DMS53 treated with DMSO at 0.1 percent for 48 hours (cell line): ENCODE data around the gene NACAD.
A peak's percentile ranks its signal among the peaks of the same experiment; 100 is the strongest.

ENCODE experiments used
- DNase-seq: peaks from one replicate; lab custom pipeline; 2025; ENCODE audit not compliant: unreplicated experiment; lab: John Stamatoyannopoulos, UW

The NACAD gene, protein sequence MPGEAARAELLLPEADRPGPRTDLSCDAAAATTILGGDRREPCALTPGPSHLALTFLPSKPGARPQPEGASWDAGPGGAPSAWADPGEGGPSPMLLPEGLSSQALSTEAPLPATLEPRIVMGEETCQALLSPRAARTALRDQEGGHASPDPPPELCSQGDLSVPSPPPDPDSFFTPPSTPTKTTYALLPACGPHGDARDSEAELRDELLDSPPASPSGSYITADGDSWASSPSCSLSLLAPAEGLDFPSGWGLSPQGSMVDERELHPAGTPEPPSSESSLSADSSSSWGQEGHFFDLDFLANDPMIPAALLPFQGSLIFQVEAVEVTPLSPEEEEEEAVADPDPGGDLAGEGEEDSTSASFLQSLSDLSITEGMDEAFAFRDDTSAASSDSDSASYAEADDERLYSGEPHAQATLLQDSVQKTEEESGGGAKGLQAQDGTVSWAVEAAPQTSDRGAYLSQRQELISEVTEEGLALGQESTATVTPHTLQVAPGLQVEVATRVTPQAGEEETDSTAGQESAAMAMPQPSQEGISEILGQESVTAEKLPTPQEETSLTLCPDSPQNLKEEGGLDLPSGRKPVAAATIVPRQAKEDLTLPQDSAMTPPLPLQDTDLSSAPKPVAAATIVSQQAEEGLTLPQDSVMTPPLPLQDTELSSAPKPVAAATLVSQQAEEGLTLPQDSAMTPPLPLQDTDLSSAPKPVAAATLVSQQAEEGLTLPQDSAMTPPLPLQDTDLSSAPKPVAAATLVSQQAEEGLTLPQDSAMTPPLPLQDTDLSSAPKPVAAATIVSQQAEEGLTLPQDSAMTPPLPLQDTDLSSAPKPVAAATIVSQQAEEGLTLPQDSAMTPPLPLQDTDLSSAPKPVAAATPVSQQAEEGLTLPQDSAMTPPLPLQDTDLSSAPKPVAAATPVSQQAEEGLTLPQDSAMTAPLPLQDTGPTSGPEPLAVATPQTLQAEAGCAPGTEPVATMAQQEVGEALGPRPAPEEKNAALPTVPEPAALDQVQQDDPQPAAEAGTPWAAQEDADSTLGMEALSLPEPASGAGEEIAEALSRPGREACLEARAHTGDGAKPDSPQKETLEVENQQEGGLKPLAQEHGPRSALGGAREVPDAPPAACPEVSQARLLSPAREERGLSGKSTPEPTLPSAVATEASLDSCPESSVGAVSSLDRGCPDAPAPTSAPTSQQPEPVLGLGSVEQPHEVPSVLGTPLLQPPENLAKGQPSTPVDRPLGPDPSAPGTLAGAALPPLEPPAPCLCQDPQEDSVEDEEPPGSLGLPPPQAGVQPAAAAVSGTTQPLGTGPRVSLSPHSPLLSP (N-terminal part only)

DNA sequence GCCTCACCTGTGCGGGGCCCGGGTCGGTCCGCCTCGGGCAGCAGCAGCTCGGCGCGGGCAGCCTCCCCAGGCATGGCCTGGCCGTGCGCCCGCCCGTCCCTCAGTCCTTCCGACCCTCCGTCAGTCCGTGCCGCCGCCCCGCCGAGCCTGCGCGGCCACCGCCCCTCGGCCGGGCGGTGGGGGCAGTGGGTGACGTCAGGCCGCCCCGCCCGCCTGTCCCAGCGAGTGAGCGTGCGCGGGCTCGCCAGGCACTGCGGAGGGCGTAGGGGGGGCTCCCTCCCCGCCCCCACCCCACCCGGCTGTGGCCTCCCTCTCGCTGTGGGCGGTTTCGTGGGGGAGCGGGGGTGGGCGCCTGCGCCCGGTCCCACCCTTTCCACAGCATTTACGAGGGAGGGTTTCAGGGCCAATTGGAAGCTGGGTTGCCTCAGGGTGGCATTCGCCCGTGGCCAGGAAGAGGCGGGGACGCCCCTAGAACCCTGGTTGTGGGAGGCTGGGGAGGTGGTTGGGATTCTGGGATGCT, at the start of gene NACAD:
Gene NACAD, minus strand, starts transcription at position 149 of the 520 bp plus-strand sequence. Its CDS starts 75 bp downstream, at position 74.
- DNase-seq, result no peak

DNA sequence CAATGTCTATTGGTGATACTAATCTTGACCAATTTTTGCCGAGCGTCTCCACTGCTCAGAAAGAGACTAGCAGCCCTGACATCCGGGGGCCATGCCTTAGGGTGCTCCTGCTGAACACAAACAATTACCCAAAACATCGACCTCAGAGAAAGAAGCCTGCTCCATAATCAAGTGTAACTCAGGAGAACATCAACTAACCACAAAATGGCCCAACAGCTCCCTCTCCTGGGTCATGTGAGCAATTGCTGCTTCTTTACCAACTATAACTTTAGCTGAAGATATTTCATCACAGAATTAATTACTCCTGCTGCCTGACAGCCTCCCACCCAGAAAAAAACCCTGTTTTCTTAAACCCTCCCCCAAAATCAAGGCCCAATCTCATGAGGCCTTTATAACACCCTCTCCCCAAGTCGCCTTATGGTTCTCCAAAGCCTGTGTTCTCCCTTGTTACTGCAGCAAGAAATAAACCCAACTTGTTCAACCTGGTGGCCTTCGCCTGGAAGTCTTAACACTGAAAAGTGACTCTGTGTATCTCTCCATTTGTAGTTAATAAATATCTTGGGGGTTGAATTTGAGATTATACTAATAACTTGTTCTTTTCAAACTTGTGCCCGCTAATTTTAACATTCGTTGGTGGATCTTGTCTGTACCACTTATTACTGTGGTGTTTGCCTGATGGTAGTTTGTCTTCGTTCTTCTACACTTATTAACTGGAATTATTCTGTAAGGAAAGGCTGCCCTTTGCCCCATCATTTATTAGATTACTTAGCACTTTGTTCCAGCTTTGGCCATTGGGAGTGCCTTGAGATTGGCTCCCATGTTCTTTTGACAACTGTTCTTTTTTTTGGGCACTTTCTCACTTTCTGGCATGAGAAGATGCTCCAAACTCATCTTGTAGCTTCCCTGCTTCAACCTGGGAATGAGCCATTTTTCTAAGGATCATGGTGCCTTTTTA, 47.6 kb upstream of the NACAD start:
- DNase-seq, result peak; percentile 61

DNA sequence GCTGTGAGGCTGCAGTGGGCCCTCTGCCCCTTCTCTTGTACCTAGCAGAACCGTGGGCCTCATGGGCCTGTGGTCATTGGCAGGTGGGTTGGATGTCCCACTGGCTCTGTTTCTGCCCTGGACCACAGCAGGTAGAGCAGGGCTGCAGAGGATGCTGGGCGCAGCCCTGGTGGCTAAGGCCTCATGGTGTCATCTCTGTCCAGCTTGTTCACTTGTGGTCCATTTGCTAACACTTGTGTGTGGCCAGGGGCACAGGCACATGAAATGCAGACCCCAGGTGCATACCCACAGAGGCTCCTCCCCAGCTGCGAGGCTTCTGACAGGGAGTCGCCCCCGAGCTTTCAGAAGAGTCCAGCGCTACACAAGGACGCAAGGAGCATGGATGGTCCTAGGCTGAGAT, 45.1 kb upstream of the NACAD start:
- DNase-seq, result no peak

DNA sequence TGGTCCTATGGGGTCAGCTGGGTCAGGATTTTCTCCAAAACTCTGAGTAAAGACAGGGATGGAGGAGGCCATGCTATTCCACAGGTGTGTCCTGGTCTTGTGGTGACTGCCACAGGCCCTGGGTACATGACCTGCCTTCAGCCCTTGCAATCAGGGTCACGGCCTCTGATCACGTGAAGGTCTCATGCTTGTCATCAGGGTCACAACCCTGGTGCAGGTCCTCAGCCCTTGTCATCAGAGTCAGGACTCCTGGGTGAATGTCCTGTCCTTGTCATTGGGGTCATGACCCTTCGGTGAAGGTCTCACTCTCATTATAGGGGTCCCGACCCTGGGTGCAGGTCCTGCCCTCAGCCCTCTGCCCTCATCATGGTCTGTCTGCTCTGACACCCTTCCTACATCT, 44.6 kb upstream of the NACAD start:
- DNase-seq, result no peak

DNA sequence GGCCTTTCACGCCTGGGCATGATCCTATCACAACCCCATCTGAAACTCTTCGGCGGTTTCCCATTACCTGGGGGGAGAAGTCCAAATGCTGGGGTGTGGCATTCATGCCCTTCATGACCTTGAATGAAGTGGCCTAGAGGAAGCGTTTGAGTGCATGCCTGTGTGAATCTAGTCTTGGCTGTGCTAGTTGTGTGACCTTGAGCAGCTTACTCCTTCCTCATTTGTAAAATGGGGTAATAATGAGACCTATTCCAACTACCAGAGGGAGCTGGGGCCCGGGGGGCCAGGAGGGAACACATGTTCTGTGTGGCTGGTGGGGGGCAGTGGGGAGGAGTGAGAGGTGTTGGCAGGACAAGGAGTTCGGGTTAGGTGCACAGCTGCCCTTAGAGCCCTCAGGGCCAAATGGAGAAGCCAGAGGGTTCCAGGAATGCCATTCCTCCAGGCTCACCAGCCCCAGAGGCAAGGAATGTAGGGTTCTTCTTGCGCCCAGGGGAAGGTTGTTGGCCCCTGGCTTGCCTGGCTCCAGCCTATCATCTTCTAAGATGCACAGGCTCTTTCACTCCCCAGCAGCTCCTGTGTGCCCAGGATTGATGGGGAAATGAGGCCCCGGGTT, 44.0 kb upstream of the NACAD start:
- DNase-seq, result no peak

DNA sequence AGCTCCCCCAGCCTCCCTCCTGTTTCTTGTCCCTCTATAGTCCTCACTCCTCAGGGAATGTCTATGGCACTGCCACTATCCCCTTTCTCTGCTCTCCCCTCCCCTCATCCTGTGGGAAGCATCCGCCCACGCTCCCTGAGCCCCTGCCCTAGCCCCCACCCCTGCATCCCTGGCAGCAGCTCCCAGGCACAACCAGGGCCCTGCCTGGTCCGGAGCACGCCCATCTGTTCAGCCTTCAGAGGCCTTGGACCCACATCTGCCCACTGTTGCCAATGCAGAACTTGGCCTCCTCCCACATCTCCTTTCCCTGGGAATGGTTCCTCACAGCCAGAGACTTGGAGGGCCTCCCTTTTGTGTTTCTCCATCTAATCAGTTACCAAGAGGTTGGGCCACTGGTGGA, 43.1 kb upstream of the NACAD start:
- DNase-seq, result no peak

DNA sequence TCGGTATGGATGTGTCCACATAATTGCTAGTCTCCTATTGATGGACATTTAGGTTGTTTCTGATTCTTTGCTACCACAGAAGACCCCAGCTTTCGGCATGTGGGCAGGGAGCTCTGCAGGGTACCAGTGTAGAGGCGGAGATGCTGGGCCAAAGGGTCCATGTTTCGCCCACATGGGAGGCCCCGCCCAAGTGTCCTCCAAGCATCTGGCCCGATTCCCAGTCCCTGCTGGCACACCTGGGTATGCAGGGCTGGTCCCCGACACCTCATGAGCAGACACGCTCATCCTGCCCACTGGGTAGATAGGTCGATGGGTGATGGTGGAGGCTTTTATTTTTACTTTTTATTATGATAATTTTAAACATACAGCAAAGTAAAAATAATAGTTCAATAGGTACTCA, 42.1 kb upstream of the NACAD start:
- DNase-seq, result no peak

DNA sequence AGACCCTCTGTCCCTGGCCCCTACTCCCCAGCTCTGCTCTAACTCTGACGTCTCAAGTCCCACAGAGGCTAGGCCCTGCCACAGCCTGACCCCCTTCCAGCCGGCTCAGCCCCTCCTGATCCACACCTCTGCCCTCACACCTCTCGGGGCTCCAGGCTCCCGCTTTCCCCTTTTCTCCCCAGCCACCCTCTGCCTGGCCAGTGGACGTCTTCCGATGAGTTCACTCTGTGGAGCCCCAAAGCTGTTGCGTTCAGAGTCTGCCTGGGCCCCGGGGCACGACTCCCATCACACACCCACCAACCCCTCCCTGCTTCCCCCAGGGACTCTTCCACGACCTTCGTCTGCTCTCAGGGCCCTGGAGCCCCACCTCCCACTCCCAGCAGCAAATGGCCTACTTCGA, 41.1 kb upstream of the NACAD start:
- no peak for DNase-seq

DNA sequence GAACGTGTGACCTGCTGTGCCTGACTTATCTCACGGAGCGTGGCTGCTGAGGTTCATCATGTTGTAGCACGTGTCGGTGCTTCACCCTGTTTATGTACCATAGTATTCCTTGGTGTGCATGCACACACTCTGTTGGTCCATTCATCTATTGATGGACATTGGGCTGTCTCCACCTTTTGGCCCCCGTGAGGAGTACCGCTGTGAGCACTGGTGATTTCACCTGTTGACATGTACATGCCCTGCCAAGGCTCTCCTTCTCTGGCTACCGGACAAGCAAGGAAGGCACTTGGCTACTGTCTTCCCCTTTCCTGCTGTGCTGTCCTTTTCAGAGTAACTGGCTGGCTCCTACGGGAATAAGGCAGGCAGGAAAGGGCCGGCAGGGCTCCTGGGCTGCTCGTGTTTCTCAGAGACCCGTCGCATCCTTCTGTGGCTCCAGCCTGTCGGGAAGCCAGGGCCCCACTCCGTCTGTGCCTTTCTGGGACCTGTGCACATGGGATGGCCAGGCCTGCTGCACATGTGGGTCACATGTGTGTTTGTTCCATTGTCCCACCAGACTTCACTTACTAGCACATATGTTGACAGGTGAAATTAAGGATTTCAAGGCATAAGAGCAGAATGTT, 40.5 kb upstream of the NACAD start:
- DNase-seq, result no peak

DNA sequence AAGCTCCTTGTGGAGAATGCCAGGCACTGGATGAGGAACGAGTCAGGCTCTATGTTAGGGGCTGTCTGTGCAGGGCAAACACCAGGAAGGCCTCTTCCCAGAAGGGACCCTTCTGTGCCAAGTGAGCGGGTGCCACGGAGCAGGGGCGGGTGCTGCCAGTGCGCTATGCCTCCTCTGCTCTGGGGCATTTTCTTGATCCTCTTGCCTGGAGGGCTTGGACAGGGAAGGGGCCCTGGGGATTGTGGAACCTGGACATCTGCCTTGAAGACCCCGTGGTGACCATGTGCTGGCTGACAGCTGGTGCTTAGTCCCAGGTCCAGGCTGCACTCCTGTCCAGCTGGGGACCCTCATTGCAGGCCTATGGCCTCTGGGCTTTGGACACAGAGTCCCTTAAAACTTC, 38.2 kb upstream of the NACAD start:
- no peak for DNase-seq

DNA sequence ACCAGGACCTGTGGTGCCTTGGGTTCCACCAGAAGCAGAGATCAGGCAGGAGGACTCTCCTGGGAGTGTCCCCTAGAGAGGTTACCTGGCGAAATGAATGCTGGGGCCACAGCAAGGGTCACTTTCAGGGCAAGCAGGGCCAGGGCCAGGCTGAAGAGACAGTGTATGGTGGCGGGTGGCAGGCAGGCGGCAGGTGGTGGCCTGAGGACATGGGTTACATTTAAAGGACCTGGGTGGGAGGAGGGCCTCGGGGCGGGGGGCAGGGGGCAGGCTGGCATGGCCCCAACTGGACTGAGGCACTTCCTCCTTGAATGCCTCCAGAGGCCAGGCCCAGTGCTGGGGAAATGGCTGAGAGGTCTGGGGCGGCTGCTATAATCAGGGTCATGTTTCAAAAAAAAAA, 37.4 kb upstream of the NACAD start:
- DNase-seq, result no peak

DNA sequence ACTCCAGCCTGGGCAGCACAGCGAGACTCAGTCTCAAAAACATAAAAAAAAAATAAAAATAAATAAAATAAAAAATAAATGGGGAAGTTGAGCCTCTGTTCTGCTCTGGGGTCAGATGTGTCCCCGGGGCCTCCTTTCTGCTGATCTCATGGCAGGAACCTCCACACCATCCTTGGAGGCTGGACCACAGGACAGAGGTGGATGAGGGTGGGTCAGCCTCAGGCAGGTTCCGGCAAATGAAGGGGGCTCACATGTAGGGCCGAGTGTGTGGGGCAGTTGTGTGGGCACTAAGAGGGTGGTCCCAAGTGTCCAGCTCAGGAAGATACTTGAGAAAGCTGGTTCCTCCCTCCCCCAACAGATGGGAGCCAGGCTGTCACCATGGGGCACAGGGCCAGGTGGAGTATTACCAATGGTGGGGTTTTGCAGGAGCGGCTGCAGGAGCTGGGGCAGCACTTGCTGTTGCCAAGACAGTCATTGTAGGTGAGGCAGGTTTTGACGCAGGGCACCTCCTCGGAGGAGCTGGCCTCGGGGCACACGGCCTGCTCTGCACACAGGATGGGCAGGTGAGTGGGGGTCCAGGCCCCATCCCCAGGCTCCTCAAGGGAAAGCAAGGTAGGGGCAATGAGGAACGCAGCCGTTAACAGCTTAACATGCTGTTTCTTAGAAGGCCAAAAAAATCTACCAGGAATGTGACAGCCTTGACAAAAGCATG, 36.6 kb upstream of the NACAD start:
- no peak for DNase-seq

DNA sequence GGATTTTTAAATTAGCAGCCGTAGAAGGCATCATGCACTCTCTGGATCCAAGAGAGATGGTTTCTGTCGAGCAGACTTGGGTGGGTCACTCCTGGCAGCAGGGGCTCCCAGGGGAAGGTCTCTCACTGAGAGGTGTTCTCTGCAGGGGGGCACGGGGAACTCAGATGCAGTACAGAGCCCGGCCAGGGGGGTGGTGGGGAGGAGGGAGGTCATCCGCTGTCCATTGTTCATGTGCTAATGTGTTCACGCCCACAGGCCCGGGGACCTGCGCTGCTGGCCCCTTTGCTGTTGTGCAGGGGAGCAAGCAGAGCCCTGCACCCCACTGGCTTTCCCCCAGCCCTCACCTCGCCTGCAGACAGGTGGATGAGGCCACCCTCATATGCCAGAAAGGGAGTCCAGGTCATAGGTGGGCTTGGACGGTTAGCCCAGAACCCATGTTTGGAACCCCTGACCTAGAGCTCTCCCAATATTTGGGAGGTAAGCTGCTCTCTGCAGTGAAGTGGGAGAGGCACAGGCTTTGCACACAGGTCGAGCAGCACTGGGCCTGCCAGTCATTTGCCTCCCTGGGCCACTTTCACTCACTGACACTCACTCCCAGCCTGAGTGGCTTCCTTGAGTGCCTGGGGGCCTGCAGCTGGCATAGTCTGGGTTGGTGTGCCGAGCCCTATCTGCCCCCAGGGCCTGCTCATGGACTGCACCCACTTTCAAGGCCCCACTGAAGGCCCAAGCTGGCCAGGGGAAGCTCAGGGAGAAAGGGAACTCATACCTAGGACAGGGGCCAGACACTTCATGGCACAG, 35.3 kb upstream of the NACAD start:
- no peak for DNase-seq

DNA sequence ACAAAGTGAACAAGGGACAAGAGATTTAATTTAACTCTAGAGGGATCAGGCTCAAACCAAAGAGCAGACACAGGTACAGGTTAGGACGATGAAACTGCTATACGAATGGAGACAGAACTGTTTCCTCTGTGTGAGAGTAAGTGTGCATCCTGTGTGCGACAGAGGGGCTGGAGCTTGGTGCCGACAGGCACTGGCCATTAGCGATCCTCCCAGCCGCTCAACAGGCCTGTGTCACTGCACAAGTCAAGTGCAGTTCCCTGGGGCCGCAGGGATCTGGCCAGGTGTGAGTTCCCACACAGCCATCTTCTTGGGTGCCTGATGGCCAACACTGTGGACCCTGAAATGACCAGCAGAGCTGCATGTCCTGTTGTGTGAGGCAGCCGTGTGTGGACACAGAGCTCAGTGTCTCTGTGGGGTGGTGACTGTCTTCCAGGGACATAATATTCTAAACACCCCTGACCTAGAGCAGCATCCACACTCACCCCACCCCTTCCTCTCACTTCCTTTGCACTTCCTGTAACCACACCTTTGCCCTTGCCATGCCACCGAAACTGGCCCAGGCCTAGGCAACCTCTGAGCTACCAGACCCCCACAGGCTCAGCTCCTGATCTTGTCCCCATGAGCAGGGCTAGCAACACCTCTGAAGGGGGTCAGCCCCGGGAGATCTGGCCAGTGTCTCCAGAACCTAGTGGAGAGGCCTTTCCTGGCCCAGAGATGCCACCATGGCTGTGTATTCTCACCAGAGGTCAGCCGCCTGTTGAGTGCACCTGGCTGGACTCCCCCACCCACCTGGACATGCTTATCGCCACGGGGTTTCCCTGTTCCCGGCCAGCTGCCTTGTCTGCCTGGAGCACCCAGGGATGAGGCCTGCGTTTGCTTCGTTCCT, 34.4 kb upstream of the NACAD start:
- DNase-seq, result no peak

DNA sequence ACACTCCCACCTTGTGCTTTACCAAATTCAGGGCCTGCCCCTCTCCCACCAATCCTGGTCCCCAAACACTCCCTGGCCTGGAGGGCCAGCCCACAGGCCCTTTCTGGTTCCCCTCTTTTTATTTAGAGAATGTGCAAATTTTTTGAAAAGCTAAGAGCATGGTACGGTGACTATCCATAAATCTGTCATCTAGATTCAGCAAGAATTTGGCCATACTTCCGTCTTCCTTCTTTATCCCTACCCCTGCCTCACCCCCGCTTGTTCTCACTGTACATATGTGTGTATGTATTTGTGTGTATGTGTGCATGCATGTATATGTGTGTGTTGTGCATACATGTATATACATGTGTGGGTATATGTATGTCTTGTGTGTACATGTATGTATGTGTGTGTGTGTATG, 30.8 kb upstream of the NACAD start:
- DNase-seq, result no peak

DNA sequence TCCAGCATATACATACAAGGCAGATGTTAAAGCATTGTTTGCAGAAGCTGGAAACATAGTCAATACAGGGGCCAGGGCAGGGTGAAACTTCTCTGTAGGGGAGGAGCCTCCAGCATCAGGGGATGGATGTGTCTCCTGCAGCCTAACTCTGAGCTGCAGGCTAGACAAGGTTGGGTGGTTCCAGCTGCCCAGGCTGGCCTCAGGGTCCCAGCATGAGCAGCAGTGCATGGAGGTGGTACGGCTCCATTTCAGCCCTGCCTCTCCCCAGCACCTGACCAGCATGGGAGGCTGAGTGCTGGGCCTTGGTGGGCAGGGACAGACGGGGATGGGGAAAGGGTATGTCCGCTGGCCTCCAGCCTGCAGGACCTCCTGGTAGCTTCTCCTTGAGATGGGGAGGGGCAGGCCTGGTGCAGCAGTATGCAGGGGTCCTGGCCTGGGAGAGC, 30.1 kb upstream of the NACAD start:
- no peak for DNase-seq

DNA sequence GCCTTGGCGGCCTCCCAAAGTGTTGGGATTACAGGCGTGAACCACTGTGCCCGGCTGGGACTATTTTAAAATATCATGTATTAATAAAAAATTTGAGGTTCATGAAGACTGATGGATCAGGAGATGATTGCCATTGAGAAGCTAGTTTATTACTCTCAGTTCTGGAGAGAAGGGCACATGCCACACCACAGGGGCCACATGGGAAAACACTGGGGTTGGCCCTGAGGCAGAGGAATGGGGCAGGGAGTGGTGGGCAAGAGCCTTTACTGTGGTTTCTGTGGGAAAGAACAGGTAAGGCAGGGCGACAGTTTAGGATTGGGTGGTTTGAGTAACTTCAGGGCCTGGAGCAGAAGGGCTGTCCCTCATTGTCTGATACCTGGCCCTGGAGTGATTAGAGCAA, 29.5 kb upstream of the NACAD start:
- DNase-seq, result no peak
